Activated T-helper 1 cell treated with anti-CD3 and anti-CD28 coated beads, Interleukin-2, amount 50 U/mL, for 16 hours (primary cell): ENCODE results near the gene C1QTNF8.
"Not testable (repeated sequence)": the region's sequence is repeated elsewhere in the genome, so short reads cannot be mapped to it uniquely, and the experiment has no call there.

ENCODE experiments used
- DNase-seq, 2 donors: peaks; one replicate each; pipeline ENCODE4 v3.0.0-alpha.2; 2020; ENCODE audit warnings: low read depth in 1 of 2, low spot score in 1 of 2

The C1QTNF8 gene

DNA sequence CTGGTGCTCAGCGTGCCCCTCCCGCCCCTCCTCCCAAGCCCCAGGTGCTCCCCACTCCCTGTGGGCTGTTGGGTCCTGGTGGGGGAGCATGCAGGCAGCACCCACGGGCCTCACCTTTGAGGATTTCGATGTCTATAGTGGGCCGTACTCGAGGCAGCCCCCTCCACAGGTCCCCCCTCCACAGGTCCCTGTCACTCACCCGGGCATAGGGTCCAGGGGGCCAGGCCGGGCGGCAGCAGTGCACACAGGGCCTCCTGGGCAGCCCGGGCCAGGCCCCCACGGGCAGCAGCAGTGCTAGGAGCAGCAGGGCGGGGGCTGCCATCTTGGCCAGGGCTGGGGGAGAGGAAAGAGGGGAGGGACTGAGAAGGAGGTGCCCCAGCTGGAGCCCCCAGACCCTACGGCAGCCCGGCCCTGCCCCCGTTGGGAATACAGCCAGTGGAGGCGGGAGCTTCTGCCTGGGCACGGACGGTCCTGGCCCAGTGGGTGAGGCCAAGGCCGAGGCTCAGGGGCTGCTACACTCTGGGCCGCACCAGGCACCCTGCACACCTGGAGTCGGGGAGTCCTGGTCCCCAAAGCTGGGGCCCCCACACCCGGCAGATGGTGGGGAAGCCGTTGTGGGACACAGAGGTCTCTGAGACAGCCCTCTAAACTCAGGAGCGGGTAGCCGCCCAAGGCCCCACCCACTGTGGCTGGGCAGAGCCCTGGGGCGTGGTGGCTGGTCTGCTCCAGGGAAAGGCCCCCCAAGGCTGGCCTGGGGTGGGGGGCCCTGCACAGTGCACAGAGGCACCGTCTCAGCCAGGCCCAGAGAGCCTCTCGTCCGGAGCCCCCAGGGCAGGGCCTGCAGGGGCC is 1.2 kb downstream of the C1QTNF8 start:
- DNase-seq: no peak

DNA sequence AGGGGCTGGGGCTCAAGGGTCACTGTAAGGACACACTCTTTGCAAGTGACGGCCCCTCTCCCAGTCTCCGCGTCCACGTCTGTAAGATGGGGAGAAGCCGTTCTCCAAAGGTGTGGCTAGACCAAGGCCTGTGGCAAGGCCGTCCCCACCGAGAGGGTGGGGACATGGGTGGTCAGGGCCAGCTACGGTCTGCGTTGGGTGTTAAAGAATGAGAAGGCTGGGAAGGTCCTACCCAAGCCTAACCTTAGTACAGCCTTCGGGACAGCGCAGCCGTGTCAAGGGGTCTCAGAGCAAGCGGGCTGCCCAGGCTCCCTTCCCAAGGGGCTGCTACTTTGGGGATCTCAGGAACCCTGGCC is 1.9 kb downstream of the C1QTNF8 start:
- no peak for DNase-seq

DNA sequence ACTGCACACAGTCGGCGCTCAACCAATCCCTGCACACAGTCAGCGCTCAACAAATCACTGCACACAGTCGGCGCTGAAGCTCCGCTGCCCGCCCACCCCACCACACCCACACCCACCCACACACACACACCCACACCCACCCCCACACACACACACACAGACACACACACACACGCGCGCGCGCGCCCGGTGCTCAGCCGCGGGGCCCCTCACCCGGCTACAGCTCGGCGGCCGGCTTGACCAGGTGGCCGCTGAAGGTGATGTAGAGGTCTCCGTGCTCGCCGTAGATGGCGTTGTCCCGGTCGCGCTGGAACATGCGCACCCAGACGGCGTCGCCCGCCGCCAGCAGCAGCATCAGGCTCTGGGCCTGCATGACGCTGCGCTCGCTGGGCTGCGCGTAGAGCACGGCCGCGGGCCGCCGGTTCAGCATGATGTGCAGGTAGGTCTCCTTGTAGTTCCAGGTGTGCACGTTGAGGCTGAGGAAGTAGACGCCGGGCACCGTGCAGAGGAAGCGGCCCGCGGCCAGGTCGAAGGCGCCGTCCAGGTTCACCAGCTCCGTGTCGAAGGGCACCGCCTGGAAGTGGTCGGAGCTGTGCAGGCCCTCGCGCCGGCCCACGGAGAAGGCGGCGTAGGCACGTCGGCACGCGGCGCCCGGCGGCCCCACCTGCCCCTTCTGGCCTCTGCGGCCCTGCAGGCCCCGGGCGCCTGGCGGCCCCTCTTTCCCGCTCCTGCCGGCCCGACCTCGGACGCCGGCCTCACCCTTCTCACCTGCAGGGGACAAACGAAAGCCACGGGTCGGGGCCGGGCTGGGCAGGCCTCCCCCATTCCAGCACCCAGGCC is 2.5 kb downstream of the C1QTNF8 start:
- no peak for DNase-seq

DNA sequence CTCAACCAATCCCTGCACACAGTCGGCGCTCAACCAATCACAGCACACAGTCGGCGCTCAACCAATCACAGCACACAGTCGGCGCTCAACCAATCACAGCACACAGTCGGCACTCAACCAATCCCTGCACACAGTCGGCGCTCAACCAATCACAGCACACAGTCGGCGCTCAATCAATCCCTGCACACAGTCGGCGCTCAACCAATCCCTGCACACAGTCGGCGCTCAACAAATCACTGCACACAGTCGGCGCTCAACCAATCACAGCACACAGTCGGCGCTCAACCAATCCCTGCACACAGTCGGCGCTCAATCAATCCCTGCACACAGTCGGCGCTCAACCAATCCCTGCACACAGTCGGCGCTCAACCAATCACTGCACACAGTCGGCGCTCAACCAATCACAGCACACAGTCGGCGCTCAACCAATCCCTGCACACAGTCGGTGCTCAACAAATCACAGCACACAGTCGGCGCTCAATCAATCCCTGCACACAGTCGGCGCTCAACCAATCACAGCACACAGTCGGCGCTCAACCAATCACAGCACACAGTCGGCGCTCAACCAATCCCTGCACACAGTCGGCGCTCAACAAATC is 3.3 kb downstream of the C1QTNF8 start:
- DNase-seq: not testable (repeated sequence)

DNA sequence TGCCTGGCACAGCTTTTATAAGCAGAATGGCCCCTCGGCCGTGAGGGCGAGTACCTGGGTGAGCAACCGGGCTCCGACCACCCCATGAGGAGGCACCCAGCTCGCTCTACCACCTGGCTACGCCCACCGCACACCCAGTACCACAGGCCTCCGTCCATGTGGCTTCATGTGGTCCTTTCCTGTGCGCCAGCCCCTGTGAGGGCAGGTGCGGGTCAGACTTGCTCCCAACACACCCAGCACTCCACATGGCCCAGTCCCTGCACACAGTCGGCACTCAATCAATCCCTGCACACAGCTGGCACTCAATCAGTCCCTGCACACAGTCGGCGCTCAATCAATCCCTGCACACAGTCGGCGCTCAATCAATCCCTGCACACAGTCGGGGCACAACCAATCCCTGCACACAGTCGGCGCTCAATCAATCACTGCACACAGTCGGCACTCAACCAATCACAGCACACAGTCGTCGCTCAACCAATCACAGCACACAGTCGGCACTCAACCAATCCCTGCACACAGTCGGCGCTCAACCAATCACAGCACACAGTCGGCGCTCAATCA is 4.0 kb downstream of the C1QTNF8 start:
- no peak for DNase-seq

DNA sequence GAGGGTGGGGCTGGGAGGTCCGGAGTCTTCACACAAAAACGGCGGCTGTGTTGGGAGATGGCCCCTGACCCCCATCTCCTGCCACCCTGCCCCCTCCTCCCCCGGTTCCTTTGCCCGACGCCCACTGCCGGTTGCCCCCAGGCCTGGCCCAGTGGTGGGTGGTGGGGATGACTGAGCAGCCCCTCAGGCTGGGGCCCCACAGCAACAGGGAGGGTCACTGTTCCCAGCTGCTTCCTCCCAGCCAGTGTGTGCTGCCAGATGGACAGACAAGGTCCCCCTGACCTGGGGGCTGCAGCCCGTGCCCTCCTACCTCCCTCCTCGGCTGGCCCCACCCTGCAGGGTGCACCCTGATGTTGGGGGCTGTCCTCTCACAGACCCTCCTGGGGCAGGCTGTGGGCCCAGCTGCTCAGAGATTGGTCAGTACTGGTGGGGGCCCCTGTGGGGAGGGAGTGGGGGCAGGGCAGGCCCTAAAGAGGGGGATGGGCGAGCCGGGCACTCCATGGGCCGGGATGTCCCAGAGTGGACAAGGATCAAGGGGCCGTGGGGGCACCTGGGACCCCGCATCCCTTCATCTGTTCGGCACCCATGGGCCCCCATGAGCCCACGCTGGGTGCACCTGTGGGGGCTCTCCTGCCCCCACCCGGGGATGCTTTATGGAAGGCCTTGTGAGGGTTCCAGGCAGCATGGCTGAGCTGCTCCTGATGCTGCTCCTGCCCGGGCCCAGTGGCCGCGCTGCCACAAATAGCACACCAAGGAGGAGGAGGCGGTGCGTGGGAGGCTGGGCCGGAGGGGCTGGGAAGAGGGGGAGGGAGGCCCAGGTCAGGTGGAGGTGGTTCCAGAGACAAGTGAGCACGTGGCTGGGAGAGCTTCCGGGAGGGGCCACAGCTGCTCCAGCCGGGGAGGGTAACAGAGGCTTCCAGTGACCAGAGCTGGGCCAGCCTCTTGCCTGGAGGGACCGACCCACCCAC is 5.1 kb downstream of the C1QTNF8 start:
- no peak for DNase-seq

DNA sequence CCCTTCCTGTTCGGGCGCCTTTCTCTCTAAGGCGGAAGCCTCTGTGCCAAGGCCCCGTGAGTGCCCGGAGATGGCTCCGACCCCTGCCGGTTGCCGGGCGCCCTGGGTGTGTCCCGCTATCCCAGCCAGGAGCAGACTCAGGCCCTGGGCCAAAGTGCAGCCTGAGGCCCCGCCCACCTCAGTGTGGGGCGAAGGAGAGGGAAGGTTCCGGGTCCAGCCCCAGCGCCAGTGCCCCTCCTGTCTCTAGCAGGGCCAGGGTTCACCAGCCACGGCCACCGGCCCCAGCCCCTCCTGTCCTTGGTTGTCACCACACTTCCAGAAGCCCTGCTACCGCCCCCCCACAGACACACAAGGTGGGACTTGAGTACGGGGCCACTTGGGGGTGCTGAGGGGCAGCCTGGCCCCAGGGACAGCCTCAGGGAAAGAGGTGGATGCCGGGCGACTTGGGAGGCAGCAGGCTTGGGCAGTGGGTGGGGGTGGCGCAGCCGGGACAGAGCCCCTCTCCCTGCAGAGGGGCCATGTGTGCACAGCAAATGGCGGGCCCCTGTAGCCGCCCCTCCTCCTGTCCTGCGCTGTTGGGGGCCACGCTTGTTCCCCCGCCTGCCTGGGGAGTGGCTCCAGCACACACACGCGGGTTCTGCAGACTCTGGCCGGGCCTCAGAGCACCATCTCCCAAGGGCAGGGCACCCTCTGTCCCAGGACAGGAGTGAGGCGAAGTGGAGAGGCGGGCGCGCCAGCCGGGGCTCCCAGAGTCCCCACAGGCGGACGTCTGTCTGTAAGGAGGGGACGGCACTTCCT is 6.0 kb downstream of the C1QTNF8 start:
- DNase-seq: no peak

DNA sequence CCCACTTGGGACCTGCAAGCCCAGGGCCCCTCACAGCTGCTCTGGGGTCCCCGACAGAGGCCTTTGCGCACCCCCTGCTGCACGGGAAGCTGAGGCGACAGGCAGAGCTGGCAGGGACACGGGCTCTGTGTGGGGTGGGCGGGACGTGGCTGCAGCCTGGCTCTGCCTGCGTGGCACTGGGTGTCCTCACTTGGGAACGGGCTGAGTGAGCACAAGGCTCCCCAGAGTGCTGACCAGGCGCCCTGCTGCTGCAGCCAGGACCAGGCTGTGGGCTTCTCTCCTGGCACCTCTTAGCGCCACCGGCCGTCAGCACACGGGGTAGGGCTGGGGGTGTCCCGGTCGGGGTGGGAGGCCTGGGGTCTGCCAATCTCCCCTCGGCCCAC is 6.6 kb downstream of the C1QTNF8 start:
- no peak for DNase-seq

DNA sequence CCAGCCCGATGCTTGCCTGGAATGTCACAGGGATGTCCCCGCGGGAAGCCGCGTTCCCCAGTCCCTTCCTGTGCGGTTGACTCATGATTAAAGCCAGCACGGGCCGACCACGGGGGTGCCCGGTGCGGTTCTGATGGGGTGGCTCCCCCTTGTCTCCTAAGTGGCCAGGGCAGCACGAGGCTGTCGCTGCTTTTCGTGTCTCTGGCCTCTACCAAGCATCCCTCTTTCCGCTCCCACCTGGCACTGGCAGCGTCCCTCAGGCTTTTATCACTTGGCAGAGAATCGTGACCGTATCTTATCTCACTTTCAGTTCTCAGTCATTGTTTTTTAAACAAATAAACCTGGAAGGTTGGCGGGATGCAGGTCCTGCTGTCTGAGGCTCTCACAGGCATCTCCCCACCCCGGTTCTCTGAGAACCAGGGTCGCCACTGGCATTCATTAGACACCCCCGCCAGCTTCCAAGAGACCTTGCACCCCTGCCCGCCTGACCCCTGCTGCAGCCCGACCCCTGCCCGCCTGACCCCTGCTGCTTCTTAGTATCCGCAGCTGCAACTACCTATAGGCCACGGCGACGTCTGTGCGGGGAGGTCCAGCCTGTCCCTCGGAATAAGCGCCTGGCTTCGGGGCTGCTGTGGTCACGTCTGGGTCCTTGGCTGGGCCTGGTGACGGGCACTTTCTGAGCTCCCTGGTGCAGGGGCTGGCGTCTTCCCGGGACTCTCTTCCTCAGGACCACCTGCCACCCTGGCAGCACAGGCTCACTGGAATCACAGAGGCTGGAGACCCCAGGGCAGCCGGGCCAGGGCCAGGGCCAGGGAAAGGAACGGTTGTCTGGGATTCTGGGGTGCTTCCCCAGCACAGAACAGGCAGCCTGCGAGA is 7.5 kb downstream of the C1QTNF8 start:
- DNase-seq: no peak

DNA sequence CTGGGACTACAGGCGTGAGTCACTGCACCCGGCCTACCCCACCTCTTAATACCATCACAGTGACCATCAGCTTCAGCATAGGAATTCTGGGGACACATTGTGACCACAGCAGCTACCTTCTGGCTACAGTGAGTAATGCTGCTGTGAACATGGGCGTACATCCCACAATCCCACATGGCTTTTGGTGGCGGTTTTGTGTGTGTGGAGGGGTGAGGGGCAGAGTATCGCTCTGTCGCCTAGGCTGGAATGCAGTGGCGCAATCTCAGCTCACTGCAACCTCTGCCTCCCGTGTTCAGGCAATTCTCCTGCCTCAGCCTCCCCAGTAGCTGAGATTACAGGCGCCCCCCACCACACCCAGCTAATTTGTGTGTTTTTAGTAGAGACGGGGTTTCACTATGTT is 9.6 kb downstream of the C1QTNF8 start:
- DNase-seq: not testable (repeated sequence)

DNA sequence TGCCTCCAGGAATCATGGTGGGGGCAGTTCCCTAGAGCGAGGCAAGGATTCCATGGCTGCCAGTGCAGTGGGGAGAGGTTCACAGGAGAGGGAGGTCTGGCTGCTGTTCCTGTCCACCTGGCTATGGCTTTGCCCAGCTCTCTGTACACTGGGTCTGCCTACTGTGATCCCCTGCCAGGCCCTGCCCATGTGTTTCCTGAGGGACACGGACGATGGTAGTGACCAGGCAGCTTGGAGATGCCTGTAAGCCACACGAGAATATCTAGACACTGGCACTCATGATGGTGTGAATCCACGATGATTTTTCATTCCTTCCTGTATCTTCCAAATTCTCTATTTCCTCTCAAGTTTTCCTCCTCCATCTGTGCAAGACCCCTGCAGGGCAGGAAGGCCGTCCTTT is 11.1 kb downstream of the C1QTNF8 start:
- no peak for DNase-seq

DNA sequence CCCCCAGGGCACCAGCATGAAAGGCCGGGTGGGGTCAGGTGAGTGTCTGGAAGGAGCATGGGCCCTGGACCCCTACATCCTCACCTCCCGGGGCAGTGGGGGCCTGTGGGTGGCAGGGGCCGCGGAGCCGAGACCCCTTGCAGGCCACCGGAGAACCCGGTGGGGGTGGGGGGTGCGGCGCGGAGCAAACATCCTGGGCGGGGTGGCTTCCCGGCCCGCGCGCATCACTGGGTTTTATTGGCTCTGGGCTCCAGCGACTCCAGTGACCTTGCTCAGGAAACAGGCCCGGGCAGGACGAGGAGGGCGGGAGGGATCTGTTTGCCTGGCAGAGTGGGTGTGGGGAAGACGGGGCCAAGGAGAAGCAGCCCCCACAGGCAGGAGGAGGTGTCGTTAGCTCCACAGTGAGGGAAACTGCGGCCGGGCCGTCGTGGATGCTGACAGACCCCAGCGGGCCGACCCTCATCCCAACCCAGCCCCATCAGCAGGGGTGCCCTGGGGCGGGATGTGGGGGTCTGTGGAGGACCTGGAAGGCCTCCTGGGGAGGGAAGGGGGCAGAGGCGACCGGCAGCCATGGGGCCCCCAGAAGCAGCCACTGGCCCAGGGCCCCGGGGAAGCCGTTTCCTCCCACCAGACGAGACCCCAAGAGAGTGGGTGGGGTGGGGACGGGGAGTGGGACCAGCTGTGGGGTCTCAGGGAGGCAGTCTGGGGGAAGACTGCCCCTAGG is 12.9 kb downstream of the C1QTNF8 start:
- no peak for DNase-seq

DNA sequence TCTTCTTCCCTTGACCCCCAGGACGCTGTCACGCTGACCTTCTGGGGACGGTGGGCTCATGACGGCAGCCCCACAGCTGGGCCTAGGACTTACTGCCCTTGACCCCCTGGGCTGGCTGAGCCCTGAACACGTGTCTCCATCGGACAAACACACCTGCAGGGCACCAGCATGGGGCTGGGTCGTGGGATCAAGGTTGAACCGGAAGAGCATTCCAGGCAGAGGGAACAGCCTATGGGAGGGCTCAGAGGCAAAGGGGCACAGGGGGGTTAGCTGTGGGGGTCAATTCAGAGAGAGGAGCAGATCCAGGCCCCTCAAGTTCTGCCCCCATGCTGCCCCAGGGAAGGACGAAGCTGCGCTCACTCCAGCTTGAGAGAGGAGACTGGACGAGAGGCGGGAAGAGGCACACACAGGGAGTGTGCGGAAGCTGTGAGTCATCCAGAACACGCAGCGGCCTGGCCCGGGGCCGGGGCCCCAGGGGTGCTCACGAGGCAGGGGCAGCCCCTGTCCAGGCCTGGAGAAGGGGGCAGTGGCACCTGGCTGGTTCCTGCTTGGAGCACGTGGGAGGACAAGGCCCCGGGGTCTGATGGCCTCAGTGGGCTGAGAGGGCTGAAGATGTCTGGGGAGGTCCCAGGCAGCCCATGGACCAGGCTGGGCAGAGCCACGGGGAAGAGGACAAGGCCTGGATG is 13.6 kb downstream of the C1QTNF8 start:
- DNase-seq: no peak

DNA sequence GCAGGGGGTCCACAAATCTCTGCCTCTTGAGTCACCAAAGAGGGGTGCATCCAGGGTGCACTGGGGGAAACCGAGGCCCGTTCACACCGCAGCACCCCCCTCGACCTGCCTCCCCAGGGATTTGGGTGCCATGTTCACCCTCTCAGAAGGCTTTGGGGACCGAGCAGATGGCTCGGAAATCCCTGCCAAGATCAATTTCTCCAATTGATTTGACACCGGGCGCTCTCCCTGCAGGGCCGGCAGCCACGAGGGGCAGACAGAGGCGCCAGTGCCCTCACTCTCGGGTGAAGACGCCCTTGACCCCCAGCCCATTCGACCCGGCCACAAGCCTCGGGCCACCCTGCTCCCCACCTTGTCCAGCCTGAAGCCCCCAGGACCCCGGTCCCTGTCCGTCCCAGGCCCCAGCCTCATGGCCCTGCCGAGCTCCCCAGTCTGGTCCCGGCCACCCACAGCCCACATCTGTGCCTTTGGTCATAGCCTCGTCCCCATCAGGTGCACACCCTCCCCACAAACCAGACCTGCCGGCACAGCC is 14.2 kb downstream of the C1QTNF8 start:
- DNase-seq: no peak

DNA sequence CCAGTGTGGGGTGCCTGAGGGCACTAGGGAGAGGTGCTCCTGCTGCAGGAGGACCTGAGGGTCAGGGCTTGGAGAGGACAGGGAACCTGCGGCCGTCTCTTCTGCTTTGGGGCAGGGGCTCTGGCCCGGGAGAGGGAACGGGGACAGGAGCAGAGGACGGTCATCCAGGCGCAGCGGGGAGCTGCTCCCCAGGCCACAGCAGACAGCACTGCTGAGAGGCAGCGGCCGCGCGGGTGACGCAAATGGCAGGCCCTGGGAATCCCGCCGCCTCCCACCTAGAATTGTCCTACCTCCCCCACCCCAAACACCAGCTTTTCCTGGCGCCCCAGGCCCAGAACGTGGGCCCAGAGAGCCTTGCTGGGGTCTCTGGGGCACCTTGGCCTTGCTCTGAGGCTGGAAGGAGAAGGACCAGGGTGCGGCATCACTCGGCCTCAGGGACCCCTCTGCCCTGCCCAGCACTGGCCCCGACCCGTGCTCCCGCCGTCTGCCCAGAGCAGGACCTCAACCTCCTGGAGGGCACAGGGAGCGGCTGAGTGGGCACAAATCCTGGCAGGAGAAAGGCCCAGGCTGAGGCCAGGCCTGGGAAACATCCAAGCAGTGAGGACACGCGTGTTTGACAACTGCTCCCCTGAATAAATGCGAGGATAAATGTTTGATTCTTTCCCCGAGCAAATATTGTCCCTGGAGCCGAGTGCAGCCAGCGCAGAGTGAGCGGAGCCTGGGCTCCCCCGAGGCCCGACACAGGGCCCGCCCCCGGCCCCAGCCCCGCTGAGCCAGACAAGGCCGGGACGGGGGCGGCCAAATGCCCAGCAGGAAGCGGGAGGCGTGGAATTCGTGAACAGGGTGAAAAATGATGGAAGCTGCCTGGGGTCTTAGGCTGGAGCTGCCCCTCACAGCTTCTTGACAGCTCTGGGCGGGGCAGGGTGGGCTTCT is 15.0 kb downstream of the C1QTNF8 start:
- DNase-seq: no peak
